Activated naive CD4-positive, alpha-beta T cell treated with Interleukin-2 at 50 U/mL for 16 hours (primary cell): Measurements from ENCODE around the gene TIMM10.

ENCODE experiments used
- DNase-seq: peaks from one replicate; pipeline ENCODE4 v3.0.0-alpha.2; 2020

Gene TIMM10, protein sequence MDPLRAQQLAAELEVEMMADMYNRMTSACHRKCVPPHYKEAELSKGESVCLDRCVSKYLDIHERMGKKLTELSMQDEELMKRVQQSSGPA

DNA sequence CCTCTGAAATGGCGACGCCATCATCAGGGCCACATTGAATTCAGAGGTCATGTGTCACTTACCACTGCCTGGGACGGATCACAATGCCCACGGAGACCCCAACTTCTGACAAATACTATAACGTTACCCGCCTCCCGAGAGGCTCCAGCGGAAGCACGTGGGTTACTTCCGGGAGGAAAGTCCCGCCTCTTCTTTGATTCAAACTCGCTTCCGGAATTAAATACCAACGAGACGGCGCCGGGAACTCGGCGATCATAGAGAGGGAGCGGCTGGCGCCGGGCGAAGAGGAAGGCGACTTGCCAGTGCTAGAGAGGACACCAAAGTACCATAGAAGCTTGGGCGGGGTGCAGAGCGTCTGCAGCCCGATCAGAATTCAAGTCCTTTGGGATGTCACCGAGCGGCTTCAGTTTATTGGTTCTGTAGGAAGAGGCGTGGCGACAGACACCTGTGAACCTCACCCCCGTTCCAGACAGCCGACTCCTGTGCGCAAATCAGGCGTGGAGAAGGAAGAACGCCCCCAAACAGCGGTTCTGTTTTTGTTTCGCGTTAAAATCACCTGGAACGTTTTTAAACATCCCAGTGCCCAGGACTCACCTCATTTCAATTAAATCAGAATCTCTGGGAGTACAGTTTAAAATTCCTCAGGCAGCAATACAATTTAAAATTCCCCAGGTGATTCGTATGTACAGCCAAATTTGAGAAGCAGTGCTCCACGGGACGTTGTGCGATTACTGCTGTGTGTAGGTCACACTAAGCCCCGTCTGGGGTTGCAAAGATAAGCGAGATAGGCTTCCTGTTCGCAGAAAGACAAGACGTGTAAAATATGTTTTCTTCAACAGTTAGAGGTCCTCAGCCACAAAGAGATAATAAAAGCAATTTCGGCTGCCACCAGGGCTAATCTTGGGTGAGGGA lies at the start of gene TIMM10:
TSS of gene TIMM10 (minus strand) at position 159 of the 912 bp plus-strand sequence. CDS start 565 bp downstream, outside the sequence.
- peak; percentile 92 for DNase-seq

- DNase-seq, result no peak
Observed at GRCh38 chr11:57574061-57574460, 43.5 kb upstream of the TIMM10 start.

- DNase-seq, result no peak
Observed at GRCh38 chr11:57571606-57572005, 41.1 kb upstream of the TIMM10 start.

GRCh38 chr11:57568330-57568766 lies 37.8 kb upstream of the TIMM10 start:
- DNase-seq, result no peak

GRCh38 chr11:57567515-57568329 lies 37.2 kb upstream of the TIMM10 start, which contains the start of gene UBE2L6:
Gene UBE2L6, minus strand, starts transcription at chr11:57567672. Its CDS starts 61 bp downstream, at chr11:57567611.
- peak; percentile 90 for DNase-seq

GRCh38 chr11:57566905-57567514 lies 36.5 kb upstream of the TIMM10 start:
- DNase-seq, result no peak

GRCh38 chr11:57566005-57566904 lies 35.7 kb upstream of the TIMM10 start:
- DNase-seq, result peak; percentile 31

DNA sequence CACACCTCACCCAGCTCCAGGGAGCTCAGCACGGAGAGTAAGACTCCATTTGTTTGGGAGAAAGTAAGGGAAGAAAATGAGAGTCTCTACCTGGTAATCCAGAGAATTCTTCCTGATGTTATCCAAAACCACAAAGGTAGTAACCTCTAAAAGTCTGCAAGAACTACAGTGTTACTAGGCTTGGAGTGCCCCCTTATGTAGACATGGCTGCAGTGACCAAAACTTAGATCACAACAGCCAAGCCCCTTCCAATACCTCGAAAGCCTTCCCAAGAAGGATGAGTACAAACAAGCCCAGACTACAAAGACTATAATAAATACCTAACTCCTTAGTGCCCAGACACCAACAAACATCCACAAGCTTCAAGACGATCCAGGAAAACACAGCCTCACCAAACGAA lies 32.0 kb upstream of the TIMM10 start:
- no peak for DNase-seq

DNA sequence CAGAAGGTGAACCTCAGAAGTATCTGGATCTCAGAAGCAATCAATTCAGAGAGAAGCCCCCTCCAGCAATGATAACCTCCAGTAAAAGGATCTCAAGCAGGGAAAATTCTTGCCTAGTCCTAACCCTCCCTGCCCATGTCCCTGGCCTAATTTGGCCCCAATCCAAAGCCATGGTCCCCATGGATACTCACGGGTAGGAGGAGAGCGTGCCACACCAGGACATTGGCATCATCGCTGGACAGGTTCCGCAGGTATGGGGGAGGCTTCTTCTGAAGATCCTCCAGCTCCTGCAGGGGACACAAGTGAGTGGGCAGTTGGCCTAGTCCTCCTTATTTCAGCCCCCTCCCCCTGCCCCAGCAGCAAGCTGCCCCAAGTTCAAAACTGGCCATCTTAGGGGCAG lies 29.6 kb upstream of the TIMM10 start:
- no peak for DNase-seq

DNA sequence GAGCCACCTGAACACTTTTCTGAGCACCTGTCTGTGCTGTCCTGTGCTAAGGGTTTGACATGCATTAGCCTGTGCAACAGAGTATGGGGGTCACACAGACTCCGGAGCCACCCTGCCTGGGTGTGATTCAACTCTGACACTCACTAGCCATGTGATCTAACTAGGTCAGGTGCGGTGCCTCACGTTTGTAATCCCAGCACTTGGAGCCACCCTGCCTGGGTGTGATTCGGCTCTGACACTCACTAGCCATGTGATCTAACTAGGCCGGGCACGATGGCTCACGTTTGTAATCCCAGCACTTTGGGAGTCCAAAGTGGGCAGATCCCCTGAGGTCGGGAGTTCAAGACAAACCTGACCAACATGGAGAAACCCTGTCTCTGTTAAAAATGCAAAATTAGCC lies 25.5 kb upstream of the TIMM10 start:
- DNase-seq, result no peak

DNA sequence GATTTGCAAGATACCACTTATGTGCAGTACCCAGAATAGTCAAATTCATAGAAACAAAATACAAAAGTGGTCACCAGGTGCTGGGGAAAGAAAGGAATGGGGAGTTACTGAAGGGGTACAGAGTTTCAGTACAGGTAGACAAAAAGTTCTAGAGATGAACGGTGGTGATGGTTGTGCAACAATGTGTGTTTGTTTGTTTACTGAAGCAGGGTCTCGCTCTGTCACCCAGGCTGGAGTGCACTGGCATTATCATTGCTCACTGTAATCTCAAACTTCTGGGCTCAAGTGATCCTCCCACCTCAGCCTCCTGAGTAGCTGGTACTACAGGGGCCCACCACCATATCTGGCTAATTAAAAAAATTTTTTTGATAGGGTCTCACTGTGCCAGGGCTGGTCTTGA lies 24.8 kb upstream of the TIMM10 start:
- DNase-seq, result no peak

DNA sequence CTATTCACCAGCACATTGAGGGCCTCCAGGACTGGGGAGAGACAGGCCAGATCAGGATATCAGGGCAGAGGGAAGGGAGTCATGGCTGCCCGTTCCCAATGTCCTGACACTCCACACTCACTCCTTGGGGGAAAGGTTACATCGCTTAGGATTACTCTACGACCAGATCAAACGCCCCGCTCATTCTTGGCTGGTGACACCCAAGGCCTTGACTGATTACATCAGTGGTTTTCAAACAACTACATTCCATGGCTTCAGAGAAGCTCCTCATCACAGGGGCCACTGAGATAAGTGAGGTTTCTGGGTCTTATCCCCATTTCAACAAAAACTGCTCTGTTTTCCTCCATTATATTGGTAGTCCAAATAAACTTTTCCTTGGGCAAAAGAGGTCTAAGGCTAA lies 21.9 kb upstream of the TIMM10 start:
- no peak for DNase-seq

DNA sequence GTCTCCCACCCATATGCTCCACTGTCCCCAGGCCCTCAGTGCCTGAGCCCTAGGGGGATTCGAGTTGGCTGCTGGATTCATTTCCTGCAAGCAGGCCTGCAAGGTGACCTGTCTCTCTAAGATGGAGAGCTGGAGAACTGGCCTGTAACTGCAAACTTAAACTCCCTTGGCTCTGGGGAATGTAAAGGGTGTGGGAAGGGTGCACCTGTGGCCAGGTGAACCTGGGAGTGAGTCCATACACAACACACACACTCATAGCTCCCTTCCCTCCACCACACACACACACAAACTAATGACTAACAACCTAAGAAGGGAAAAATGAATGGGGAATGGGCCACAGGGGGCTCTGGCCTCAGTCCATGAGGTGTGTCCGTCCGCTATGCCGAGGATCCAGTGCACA lies 21.4 kb upstream of the TIMM10 start:
- no peak for DNase-seq

DNA sequence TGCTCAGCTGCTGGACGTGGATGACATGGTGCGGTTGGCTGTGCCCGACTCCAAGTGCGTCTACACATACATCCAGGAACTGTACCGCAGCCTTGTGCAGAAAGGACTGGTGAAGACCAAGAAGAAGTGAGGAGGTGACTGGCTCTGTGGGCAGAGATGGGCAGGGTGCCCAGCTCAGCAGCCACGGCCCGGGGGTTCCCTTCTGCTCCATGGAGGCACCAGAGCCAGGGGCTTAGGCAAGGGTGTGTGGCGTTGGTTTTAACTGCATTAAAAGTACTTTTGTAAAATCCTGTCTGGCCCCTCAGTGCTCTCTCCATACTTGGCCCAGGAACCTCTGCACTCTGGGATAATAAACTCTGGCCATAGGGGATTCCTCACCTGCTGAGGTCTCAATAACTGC lies 19.4 kb upstream of the TIMM10 start:
- DNase-seq, result no peak

GRCh38 chr11:57547854-57548377 lies 17.4 kb upstream of the TIMM10 start:
- no peak for DNase-seq

GRCh38 chr11:57546869-57547475 lies 16.4 kb upstream of the TIMM10 start:
- DNase-seq, result no peak

- DNase-seq, result no peak
Observed at GRCh38 chr11:57546451-57546850, 15.9 kb upstream of the TIMM10 start.

DNA sequence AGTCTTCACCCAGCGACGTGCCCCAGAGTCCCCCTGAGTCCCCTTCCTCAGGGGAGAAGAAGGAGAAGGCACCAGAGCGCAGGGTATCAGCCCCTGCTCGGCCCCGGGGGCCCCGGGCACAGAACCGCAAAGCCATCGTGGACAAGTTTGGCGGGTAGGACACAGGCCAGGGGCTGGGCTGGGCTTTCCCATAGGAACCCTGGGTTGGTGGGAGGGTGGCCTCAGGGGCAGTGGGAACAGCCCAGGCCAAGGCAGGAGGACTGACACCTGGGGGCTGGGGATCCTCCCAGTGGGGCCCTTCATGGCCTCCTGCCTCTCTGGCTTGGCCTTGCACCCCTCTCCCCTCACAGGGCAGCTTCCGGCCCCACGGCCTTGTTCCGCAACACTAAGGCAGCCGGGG lies 15.3 kb upstream of the TIMM10 start:
- DNase-seq, result no peak

- DNase-seq, result no peak
Observed at GRCh38 chr11:57544566-57544965, 14.0 kb upstream of the TIMM10 start.

DNA sequence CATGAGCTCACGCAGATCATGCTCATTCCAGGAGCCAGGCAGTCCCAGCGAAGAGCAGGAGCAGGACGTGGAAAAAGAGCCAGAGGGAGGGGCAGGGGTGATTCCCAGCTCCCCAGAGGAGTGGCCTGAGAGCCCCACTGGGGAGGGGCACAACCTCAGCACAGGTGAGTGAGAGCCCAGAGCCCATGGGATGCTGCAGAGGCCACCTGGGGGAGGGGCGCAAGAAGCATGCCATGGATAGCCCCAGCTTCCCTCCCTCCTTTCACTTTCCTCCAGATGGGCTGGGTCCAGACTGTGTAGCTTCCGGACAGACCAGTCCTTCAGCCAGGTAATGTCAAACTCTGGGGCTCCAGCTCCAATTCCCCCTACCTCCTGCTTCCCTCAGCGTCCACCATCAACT lies 13.0 kb upstream of the TIMM10 start:
- DNase-seq, result no peak

GRCh38 chr11:57542582-57542981 lies 12.0 kb upstream of the TIMM10 start:
- DNase-seq, result no peak
